Tibial nerve (tissue), 3 donors: Measurements from ENCODE around the gene RSRP1.

ENCODE experiments used
- CTCF ChIP-seq, 5 experiments: fragments of 200-600 bp in 3 of 5; fragments of 450-650 bp in 2 of 5; sonication (generic) in 3 of 5; IDR thresholded peaks; one replicate each; pipeline ENCODE4 v1.5.1; 2016 to 2019; ENCODE audit warnings: antibody characterized with exemption in 5 of 5, mild to moderate bottlenecking in 3 of 5, moderate library complexity in 2 of 5
- POLR2A ChIP-seq, 2 donors: fragments of 450-650 bp; IDR thresholded peaks; one replicate each; pipeline ENCODE4 v1.6.1; 2017; ENCODE audit warnings: antibody characterized with exemption in 2 of 2, mild to moderate bottlenecking in 2 of 2, moderate library complexity in 2 of 2

- TF ChIP-seq POLR2A (IDR thresholded peaks at IDR 0.05): no peak
- TF ChIP-seq CTCF (IDR thresholded peaks at IDR 0.05): no peak
Observed at GRCh38 chr1:25208561-25209222, 38.6 kb downstream of the RSRP1 start.
